HG02840 (cell line): ENCODE measurements around the gene LSMEM2.
"Not testable (repeated sequence)": the region's sequence is repeated elsewhere in the genome, so short reads cannot be mapped to it uniquely, and the experiment has no call there.

Source experiments
- ATAC-seq: cut with Tn5 transposase; IDR thresholded peaks from one replicate; pipeline ENCODE4 v1.9.1; 2021; ENCODE audit warnings: mild to moderate bottlenecking, moderate library complexity, moderate number of reproducible peaks; ENCODE audit not compliant: unreplicated experiment, low FRiP score

LSMEM2 gene

DNA sequence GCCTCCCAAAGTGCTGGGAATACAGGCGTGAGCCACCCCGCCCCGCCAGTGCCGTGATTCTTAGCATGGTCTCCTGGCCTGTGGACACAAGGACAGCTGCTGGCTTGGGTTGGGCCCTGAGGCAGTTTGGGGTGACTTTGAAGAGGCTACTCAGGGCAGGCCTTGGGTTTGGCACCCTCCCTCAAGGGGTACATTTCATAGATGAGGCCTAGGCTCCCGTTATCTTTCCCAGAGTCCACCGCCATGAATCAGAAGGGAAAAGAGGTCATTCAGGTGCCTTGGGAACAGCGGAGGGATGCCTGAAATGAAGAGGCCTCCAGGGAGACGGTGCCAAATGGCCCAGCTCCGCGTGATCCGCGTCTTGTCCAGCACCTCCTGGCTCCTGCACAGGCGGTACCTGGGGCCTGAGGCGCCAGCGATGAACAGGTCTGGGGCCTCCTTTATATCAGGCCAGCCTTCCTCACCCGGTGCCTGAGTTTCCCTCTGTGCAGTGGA lies 33.6 kb upstream of the LSMEM2 start:
- ATAC-seq: no peak

- ATAC-seq: peak; percentile 57
These were observed 32.9 kb upstream of the LSMEM2 start for GRCh38 chr3:50245831-50246516.

- ATAC-seq: peak; percentile 34
These were observed 32.4 kb upstream of the LSMEM2 start for GRCh38 chr3:50246517-50246954.

DNA sequence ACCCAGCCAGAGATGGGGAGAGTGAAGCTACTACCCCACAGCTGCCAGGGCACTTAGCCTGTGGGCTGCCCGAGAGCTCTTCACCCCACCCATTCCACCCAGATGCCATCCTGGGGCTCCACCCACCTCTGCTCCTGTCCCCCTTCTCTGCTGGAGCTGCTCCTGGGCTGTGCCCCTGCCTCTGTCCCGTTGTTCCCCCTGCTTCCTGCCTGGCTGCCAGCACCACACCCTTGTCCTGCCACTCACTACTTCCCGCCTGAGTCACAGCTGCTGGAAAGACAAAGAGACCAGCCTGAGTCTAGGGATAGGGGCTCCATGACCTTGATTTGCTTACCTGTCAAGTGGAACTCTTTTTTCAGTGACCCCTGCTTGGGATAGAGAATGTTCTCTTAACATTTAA lies 30.5 kb upstream of the LSMEM2 start:
- no peak for ATAC-seq

DNA sequence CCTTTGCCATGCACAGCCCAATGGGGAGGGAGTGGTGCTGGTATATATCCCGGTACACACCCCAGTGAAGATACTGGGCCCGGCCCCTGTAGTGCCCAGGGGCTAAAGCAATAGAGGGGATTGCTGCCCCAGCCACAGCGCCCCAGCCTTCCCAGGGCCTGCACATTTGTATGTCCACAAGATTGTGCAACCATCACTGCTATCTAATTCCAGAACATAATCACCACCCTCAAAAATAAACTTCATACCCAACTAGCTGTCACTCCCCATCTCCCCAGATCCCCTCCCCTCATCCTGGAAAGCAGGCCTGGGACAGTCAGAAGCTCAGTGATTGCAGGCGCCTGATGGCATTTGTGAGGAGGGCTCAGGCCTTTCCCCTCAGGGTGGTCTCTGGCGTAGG lies 29.4 kb upstream of the LSMEM2 start:
- ATAC-seq: no peak

DNA sequence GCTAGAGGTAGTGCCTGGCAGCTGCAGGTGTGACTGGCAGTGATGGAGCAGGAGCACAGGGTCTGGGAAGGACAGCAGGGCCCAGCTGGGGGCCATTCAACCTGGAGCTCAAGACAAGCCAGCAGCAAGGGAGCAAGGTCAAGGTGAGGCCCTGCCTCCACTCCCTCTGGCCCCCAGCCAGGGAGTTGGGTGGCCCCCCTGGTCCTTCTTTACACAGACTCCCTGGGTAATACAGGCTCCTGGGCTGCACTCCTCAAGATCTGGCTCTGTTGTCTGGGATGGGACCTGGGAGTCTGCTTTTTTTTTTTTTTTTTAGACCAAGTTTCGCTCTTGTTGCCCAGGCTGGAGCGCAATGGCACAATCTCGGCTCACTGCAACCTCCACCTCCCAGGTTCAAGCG lies 28.4 kb upstream of the LSMEM2 start:
- ATAC-seq: no peak

DNA sequence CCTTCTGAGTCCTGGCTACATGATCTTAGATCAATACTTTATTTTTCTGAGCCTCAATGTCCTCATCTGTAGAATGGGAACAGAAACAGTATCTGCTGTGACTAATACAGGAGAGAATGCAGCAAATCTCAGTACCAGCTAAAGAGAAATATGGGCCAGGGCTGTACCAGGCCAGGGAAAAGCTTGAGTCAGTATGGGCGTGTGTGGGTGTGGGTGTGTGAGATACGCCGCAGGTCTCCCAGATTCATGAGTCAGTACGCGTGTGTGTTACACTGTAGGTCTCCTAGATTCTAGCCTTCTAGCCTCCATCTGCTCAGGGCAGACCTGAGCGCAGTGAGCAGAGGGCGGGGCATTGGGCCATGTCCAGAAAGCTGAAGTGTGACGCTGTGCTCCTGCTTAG lies 27.7 kb upstream of the LSMEM2 start:
- no peak for ATAC-seq

- no peak for ATAC-seq
These were observed 24.2 kb upstream of the LSMEM2 start for GRCh38 chr3:50254577-50255250.

DNA sequence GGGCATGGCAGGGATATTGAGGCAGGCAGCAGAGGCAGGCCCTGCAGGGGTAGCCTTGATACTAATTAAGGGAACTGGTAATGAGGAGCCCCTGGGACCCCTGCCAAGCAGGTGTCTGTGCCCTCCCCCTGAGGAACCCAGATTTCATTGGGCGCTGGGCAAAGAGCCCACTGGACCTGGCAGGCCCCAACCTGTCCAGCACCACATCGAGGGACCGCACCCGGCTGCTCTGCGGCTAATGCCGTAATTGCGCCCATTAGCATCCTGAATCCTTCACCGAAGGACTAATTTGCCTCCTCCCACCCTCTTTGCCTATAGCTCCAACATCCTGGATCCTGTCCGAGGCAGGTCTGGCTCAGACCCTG lies 23.7 kb upstream of the LSMEM2 start:
- no peak for ATAC-seq

- no peak for ATAC-seq
These were observed 21.7 kb upstream of the LSMEM2 start for GRCh38 chr3:50256978-50257890.

- no peak for ATAC-seq
These were observed 20.7 kb upstream of the LSMEM2 start for GRCh38 chr3:50258029-50258680.

GRCh38 chr3:50258979-50259378 lies 19.9 kb upstream of the LSMEM2 start:
- no peak for ATAC-seq

- peak; percentile 36 for ATAC-seq
These were observed 19.4 kb upstream of the LSMEM2 start for GRCh38 chr3:50259432-50260026.

GRCh38 chr3:50260027-50260941 lies 18.6 kb upstream of the LSMEM2 start:
- peak; percentile 66 for ATAC-seq

GRCh38 chr3:50260942-50261441 lies 17.9 kb upstream of the LSMEM2 start:
- no peak for ATAC-seq

DNA sequence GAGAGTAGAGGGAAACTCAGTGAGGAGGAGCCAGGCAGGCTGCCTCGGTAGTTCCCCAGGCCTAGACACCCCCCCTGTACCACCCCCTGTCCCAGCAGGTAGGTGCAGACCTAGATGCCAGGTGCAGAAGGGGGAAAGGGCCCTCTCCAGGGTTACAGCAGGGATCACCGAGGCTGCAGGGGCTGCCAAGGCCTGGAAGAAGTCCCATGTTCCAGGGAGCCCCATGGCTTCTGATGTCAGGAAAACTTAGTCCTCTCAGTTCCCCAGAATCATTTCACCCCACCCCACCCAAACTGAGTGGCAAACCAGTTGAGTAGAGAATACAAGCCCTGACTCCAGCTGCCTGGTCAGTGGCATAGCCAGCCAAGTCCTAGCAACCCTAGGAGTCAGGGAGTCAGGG lies 17.4 kb upstream of the LSMEM2 start:
- ATAC-seq: no peak

GRCh38 chr3:50262200-50262599 lies 16.7 kb upstream of the LSMEM2 start:
- not testable (repeated sequence) for ATAC-seq

GRCh38 chr3:50262778-50263177 lies 16.1 kb upstream of the LSMEM2 start:
- ATAC-seq: no peak
